HCT116 (cell line): ENCODE results near the gene MAST4. TPM values are rescaled to one million over a fixed set of nuclear protein-coding genes. Genes with fewer than 3 reads are reported as not detected.

Experiments
- ATAC-seq: fragments of 200-7000 bp; cut with Tn5 transposase; 2 replicates; pipeline ENCODE4 v1.9.1; 2020; ENCODE audit warnings: mild to moderate bottlenecking, moderate library complexity
- BruUV-seq: library from RNA; stranded (reverse); fragments of 400-500 nt; replicated peaks from 2 replicates; lab custom pipeline; 2021; lab: Mats Ljungman, UMichigan
- CTCF ChIA-PET: fragments of 300-600 bp; sonication (Branson Sonifier 250); formaldehyde crosslinking; loops from one replicate; lab custom pipeline; 2021; ENCODE audit warnings: antibody characterized with exemption; lab: Charles Lee
- POLR2A ChIA-PET: fragments of 300-600, 350-600 bp; sonication (Branson Sonifier 250); formaldehyde crosslinking; loops from one replicate; lab custom pipeline; 2021; ENCODE audit warnings: antibody characterized with exemption; lab: Charles Lee
- RAD21 ChIA-PET, 2 experiments: fragments of 300-600 bp; sonication (Branson Sonifier 250); formaldehyde crosslinking; loops; one replicate each; lab custom pipeline; 2023; ENCODE audit warnings: low total read pairs in 2 of 2; ENCODE audit not compliant: uncharacterized antibody in 2 of 2, unreplicated experiment in 2 of 2, low non-redundant PET in 1 of 2; lab: Charles Lee
- DNase-seq: peaks from one replicate; pipeline ENCODE4 v3.0.0-alpha.2; 2010; ENCODE audit warnings: low read depth, low spot score
- H2AFZ ChIP-seq: fragments of 200-600 bp; shearing (Covaris generic), sonication (generic); 2 replicates; pipeline ENCODE4 v1.6.1; 2017; ENCODE audit warnings: low read depth, mixed run types, mixed read lengths, antibody characterized with exemption, low read length; ENCODE audit not compliant: poor library complexity, severe bottlenecking
- H3K27ac ChIP-seq: 2 replicates; pipeline ENCODE4 v1.5.1; 2012; ENCODE audit warnings: low read depth, low read length
- H3K27me3 ChIP-seq: fragments of 200-600 bp; sonication (generic); 2 replicates; pipeline ENCODE4 v1.6.1; 2016; ENCODE audit warnings: mixed run types, low read length, mixed read lengths; ENCODE audit not compliant: insufficient read depth
- H3K36me3 ChIP-seq, 2 experiments: fragments of 200-500 bp in 1 of 2; fragments of 200-600 bp in 1 of 2; sonication (Bioruptor generic) in 1 of 2; sonication (generic) in 1 of 2; 2 replicates each; pipeline versions ENCODE4 v1.5.1 to v1.6.1; 2014 to 2016; ENCODE audit warnings: low read length in 2 of 2, inconsistent platforms in 1 of 2, mixed read lengths in 1 of 2, mixed run types in 1 of 2; ENCODE audit not compliant: insufficient read depth in 2 of 2, control insufficient read depth in 1 of 2
- H3K4me1 ChIP-seq, 2 experiments: fragments of 200-600 bp in 1 of 2; sonication (generic) in 1 of 2; 2 replicates each; pipeline versions ENCODE4 v1.5.1 to v1.6.1; 2012 to 2017; ENCODE audit warnings: low read length in 2 of 2, inconsistent platforms in 1 of 2, mild to moderate bottlenecking in 1 of 2, mixed read lengths in 1 of 2, mixed run types in 1 of 2, moderate library complexity in 1 of 2; ENCODE audit not compliant: insufficient read depth in 2 of 2, control insufficient read depth in 1 of 2
- H3K4me2 ChIP-seq: fragments of 200-600 bp; sonication (generic); 2 replicates; pipeline ENCODE4 v1.6.1; 2017; ENCODE audit warnings: mixed run types, low read length, mixed read lengths
- H3K4me3 ChIP-seq, 2 experiments: fragments of 200-600 bp in 1 of 2; sonication (generic) in 1 of 2; replicated peaks in 1 of 2; 2 replicates each; pipeline ENCODE4 v1.5.1; 2011 to 2016; ENCODE audit warnings: low read length in 2 of 2, control low read depth in 1 of 2, low read depth in 1 of 2, mild to moderate bottlenecking in 1 of 2, mixed read lengths in 1 of 2, mixed run types in 1 of 2
- H3K79me2 ChIP-seq: fragments of 200-600 bp; sonication (generic); 2 replicates; pipeline ENCODE4 v1.6.1; 2017; ENCODE audit warnings: mild to moderate bottlenecking, mixed run types, low read length, moderate library complexity, mixed read lengths; ENCODE audit not compliant: insufficient read depth
- H3K9ac ChIP-seq: fragments of 200-600 bp; sonication (generic); 2 replicates; pipeline ENCODE4 v1.6.1; 2016; ENCODE audit warnings: low read length, mixed read lengths
- H3K9me2 ChIP-seq: fragments of 200-600 bp; sonication (generic), shearing (Covaris generic); 2 replicates; pipeline ENCODE4 v1.6.1; 2017; ENCODE audit warnings: mixed run types, mild to moderate bottlenecking, moderate library complexity; ENCODE audit not compliant: insufficient read depth
- H3K9me3 ChIP-seq, 2 experiments: fragments of 200-500 bp in 1 of 2; fragments of 200-600 bp in 1 of 2; sonication (Bioruptor generic) in 1 of 2; sonication (generic) in 1 of 2; 2 replicates each; pipeline ENCODE4 v1.6.1; 2014 to 2017; ENCODE audit warnings: low read length in 2 of 2, mixed read lengths in 2 of 2, inconsistent platforms in 1 of 2, low read depth in 1 of 2, mild to moderate bottlenecking in 1 of 2, mixed run types in 1 of 2, moderate library complexity in 1 of 2; ENCODE audit not compliant: control insufficient read depth in 1 of 2, insufficient read depth in 1 of 2
- H4K20me1 ChIP-seq: fragments of 200-600 bp; sonication (generic), shearing (Covaris generic); 2 replicates; pipeline ENCODE4 v1.6.1; 2017; ENCODE audit warnings: mixed run types, mild to moderate bottlenecking, moderate library complexity; ENCODE audit not compliant: insufficient read depth
- CBX3 ChIP-seq: IDR thresholded peaks from 2 replicates; pipeline ENCODE4 v1.6.1; 2012; ENCODE audit warnings: low read depth
- EGR1 ChIP-seq: IDR thresholded peaks from 2 replicates; pipeline ENCODE4 v1.6.1; 2012; ENCODE audit warnings: low read depth
- ELF1 ChIP-seq: IDR thresholded peaks from 2 replicates; pipeline ENCODE4 v1.6.1; 2012; ENCODE audit warnings: low read depth, borderline replicate concordance
- EZH2 ChIP-seq: fragments of 200-600 bp; sonication (generic); IDR thresholded peaks from 2 replicates; pipeline ENCODE4 v1.6.1; 2017; ENCODE audit warnings: antibody characterized with exemption, mixed run types
- EZH2phosphoT487 ChIP-seq: fragments of 200-600 bp; IDR thresholded peaks from 2 replicates; pipeline ENCODE4 v1.6.1; 2018; ENCODE audit warnings: antibody characterized with exemption, borderline replicate concordance
- FOSL1 ChIP-seq: IDR thresholded peaks from 2 replicates; pipeline ENCODE4 v1.6.1; 2012; ENCODE audit warnings: low read depth
- MAX ChIP-seq: IDR thresholded peaks from 2 replicates; pipeline ENCODE4 v1.6.1; 2012
- POLR2A ChIP-seq: IDR thresholded peaks from 2 replicates; pipeline ENCODE4 v1.7.0; 2011; ENCODE audit warnings: borderline replicate concordance; ENCODE audit not compliant: insufficient read depth, insufficient read length; ENCODE audit errors: extremely low read depth
- POLR2AphosphoS5 ChIP-seq: IDR thresholded peaks from 2 replicates; pipeline ENCODE4 v1.6.1; 2011; ENCODE audit warnings: mild to moderate bottlenecking, low read depth, low read length, moderate library complexity
- RAD21 ChIP-seq: IDR thresholded peaks from 2 replicates; pipeline ENCODE4 v1.6.1; 2012; ENCODE audit warnings: low read depth, mild to moderate bottlenecking
- SIN3A ChIP-seq: IDR thresholded peaks from 2 replicates; pipeline ENCODE4 v1.6.1; 2012; ENCODE audit warnings: low read depth
- SP1 ChIP-seq: IDR thresholded peaks from 2 replicates; pipeline ENCODE4 v1.6.1; 2012; ENCODE audit warnings: low read depth
- SRF ChIP-seq: IDR thresholded peaks from 2 replicates; pipeline ENCODE4 v1.6.1; 2012; ENCODE audit warnings: low read depth
- YY1 ChIP-seq: IDR thresholded peaks from 2 replicates; pipeline ENCODE4 v1.6.1; 2011; ENCODE audit warnings: low read length, low read depth, moderate library complexity, mild to moderate bottlenecking; ENCODE audit not compliant: insufficient replicate concordance; ENCODE audit errors: extremely low read depth
- ZBTB33 ChIP-seq: IDR thresholded peaks from 2 replicates; pipeline ENCODE4 v1.6.1; 2011; ENCODE audit warnings: mild to moderate bottlenecking, low read length, moderate library complexity; ENCODE audit not compliant: insufficient replicate concordance; ENCODE audit errors: extremely low read depth
- ZFX ChIP-seq: fragments of 450-650 bp; IDR thresholded peaks from 2 replicates; pipeline ENCODE4 v1.6.1; 2017
- ZNF274 ChIP-seq: fragments of 200-500 bp; sonication (Bioruptor generic); IDR thresholded peaks from 2 replicates; pipeline ENCODE4 v1.6.1; 2014; ENCODE audit warnings: mild to moderate bottlenecking, low read depth, low read length, inconsistent platforms
- intact Hi-C: fragments of 100-400 bp; cut with micrococcal nuclease; formaldehyde crosslinking; loops from 2 replicates; pipeline ENCODE4 v1.10.0; 2022
- total RNA-seq: library from RNA; stranded (reverse); gene quantifications from one replicate; pipeline ENCODE4 v1.2.1, GENCODE V29; 2021; ENCODE audit not compliant: unreplicated experiment

The MAST4 gene
- total RNA-seq, 1 experiment from 2014 or later: 1.1 TPM

GRCh38 chr5:66993882-66994281 is 397.7 kb downstream of the MAST4 start (continued):
- TF ChIP-seq YY1: no peak

GRCh38 chr5:66994790-66995189 is 398.6 kb downstream of the MAST4 start:
- no peaks in the 10 kb centered on the region for H3K79me2 ChIP-seq
- H4K20me1 ChIP-seq: no peaks in the 10 kb centered on the region
- H2AFZ ChIP-seq: no peak overlapping the region
- ATAC-seq (no peak), DNase-seq (no peak)
- H3K36me3 ChIP-seq: no peaks in the 10 kb centered on the region
- ChIA-PET POLR2A (interaction anchor here (1.5 kb wide), 1 partner anchor 9 kb away, joined by 5 read pairs; no protein-coding TSS in a partner anchor), RAD21 (no interaction called here), CTCF (no interaction called here)
- H3K9me3 ChIP-seq: no peaks in the 10 kb centered on the region
- no peak overlapping the region for H3K4me2 ChIP-seq
- no peak overlapping the region for H3K27ac ChIP-seq
- no peak overlapping the region for H3K4me3 ChIP-seq
- H3K9ac ChIP-seq: no peak overlapping the region
- H3K9me2 ChIP-seq: no peaks in the 10 kb centered on the region
- peaks cover 35% of the 10 kb centered on the region for H3K27me3 ChIP-seq
- no TSS peak for BruUV-seq
- intact Hi-C loops: no loop called here
- no peaks in the 10 kb centered on the region for H3K4me1 ChIP-seq
- TF ChIP-seq EZH2 (no peak), EGR1 (no peak), SP1 (no peak), POLR2A (no peak), RAD21 (no peak), EZH2phosphoT487 (no peak), ZFX (no peak)

GRCh38 chr5:67000794-67001475 is 404.7 kb downstream of the MAST4 start:
- no TSS peak for BruUV-seq
- Histone ChIP-seq H3K27ac (no peak overlapping the region), H3K9me3 (no peaks in the 10 kb centered on the region)

More at GRCh38 chr5:67000794-67001475, 404.7 kb downstream of the MAST4 start:
- no peaks in the 10 kb centered on the region for H4K20me1 ChIP-seq
- no peaks in the 10 kb centered on the region for H3K9me2 ChIP-seq
- H3K36me3 ChIP-seq: no peaks in the 10 kb centered on the region
- DNase-seq (no peak), ATAC-seq (no peak)
- no peak overlapping the region for H3K9ac ChIP-seq
- H3K4me2 ChIP-seq: no peak overlapping the region
- no peak overlapping the region for H2AFZ ChIP-seq
- TF ChIP-seq SP1 (no peak), ZNF274 (no peak), ELF1 (no peak), FOSL1 (no peak), SIN3A (no peak), MAX (no peak), ZFX (no peak), RAD21 (no peak), ZBTB33 (no peak), CBX3 (no peak), SRF (no peak), POLR2AphosphoS5 (no peak)
- no peak overlapping the region for H3K4me3 ChIP-seq
- CTCF ChIA-PET: no interaction called here
- H3K4me1 ChIP-seq: peaks cover 4 to 17% of the 10 kb centered on the region in 2 experiments
- peaks cover 44% of the 10 kb centered on the region for H3K27me3 ChIP-seq
- POLR2A ChIA-PET: interaction anchor here (0.7 kb wide), 1 partner anchor 285 kb away, joined by 4 read pairs; no protein-coding TSS in a partner anchor
- no peaks in the 10 kb centered on the region for H3K79me2 ChIP-seq
- RAD21 ChIA-PET: no interaction called here
- intact Hi-C loops: loop anchor here (5.0 kb wide), 1 partner anchor 206 kb away; no protein-coding TSS in a partner anchor
